Natural killer cell (primary cell): ENCODE results near the gene BCL2. TPM values are rescaled to one million over a fixed set of nuclear protein-coding genes. Genes with fewer than 3 reads are reported as not detected.

ENCODE experiments used
- ATAC-seq, 3 donors: fragments of 150-1000 bp in 2 of 3; fragments of 200-7000 bp in 1 of 3; cut with Tn5 transposase; 1 replicate in 1 of 3; 2 replicates in 2 of 3; pipeline ENCODE4 v1.10.0; 2021; ENCODE audit warnings: mild to moderate bottlenecking in 2 of 3, moderate library complexity in 2 of 3
- DNase-seq, 2 donors: peaks; one replicate each; pipeline versions ENCODE4 v3.0.0 to v3.0.0-alpha.2; 2013 to 2021; ENCODE audit warnings: mixed read lengths in 1 of 2
- H3K27ac ChIP-seq: one replicate; pipeline ENCODE4 v1.5.1; 2013; ENCODE audit warnings: mild to moderate bottlenecking, low read length
- H3K27me3 ChIP-seq: one replicate; pipeline ENCODE4 v1.6.1; 2013; ENCODE audit warnings: low read length; ENCODE audit not compliant: control insufficient read depth, insufficient read depth
- H3K36me3 ChIP-seq: one replicate; pipeline ENCODE4 v1.6.1; 2013; ENCODE audit warnings: low read length; ENCODE audit not compliant: control insufficient read depth, insufficient read depth
- H3K4me1 ChIP-seq: one replicate; pipeline ENCODE4 v1.6.1; 2013; ENCODE audit warnings: low read length; ENCODE audit not compliant: control insufficient read depth, insufficient read depth
- H3K4me3 ChIP-seq: one replicate; pipeline ENCODE4 v1.5.1; 2013; ENCODE audit warnings: low read length
- H3K9me3 ChIP-seq: one replicate; pipeline ENCODE4 v1.6.1; 2013; ENCODE audit warnings: low read length; ENCODE audit not compliant: control insufficient read depth, insufficient read depth
- H3K27ac Mint-ChIP-seq, 2 donors: one replicate each; pipeline ENCODE4 v1.8.0; 2022; ENCODE audit warnings: mild to moderate bottlenecking in 2 of 2, mixed read lengths in 2 of 2, moderate library complexity in 1 of 2
- H3K27me3 Mint-ChIP-seq, 2 donors: one replicate each; pipeline ENCODE4 v1.8.0; 2022; ENCODE audit warnings: low read depth in 2 of 2, mixed read lengths in 2 of 2
- H3K36me3 Mint-ChIP-seq: one replicate; pipeline ENCODE4 v1.8.0; 2022; ENCODE audit warnings: mixed read lengths
- H3K4me1 Mint-ChIP-seq, 2 donors: one replicate each; pipeline ENCODE4 v1.8.0; 2022; ENCODE audit warnings: mixed read lengths in 2 of 2
- H3K4me3 Mint-ChIP-seq: one replicate; pipeline ENCODE4 v1.8.0; 2022; ENCODE audit warnings: mild to moderate bottlenecking, moderate library complexity, mixed read lengths
- H3K9me3 Mint-ChIP-seq, 2 donors: one replicate each; pipeline ENCODE4 v1.8.0; 2022; ENCODE audit warnings: mixed read lengths in 2 of 2
- WGBS: methylation state at CpG from one replicate; pipeline ENCODE4 v1.1.7; 2013; ENCODE audit warnings: missing lambda C conversion rate; ENCODE audit not compliant: insufficient coverage; 5-methylcytosine and 5-hydroxymethylcytosine counted together
- intact Hi-C: fragments of 100-400 bp; cut with micrococcal nuclease; formaldehyde crosslinking; loops from one replicate; pipeline ENCODE4 v1.14.2; 2022
- total RNA-seq, 4 donors: library from RNA; stranded (reverse); fragments of 120-200 nt in 1 of 4; gene quantifications; one replicate each; pipeline versions ENCODE4 v1.2.3 to v1.2.4, GENCODE V29; 2013 to 2022
- TF ChIP-seq, protein P1 (sequence below): fragments of 200-600 bp; IDR thresholded peaks from one replicate; pipeline ENCODE4 v1.8.0; 2022; ENCODE audit warnings: antibody characterized with exemption

BCL2 gene
- total RNA-seq, 3 donors from 2014 or later (not counting 1 experiment from before 2014, with no cell fraction given), result 28.2 to 64.2 (median 33.4) TPM

DNA sequence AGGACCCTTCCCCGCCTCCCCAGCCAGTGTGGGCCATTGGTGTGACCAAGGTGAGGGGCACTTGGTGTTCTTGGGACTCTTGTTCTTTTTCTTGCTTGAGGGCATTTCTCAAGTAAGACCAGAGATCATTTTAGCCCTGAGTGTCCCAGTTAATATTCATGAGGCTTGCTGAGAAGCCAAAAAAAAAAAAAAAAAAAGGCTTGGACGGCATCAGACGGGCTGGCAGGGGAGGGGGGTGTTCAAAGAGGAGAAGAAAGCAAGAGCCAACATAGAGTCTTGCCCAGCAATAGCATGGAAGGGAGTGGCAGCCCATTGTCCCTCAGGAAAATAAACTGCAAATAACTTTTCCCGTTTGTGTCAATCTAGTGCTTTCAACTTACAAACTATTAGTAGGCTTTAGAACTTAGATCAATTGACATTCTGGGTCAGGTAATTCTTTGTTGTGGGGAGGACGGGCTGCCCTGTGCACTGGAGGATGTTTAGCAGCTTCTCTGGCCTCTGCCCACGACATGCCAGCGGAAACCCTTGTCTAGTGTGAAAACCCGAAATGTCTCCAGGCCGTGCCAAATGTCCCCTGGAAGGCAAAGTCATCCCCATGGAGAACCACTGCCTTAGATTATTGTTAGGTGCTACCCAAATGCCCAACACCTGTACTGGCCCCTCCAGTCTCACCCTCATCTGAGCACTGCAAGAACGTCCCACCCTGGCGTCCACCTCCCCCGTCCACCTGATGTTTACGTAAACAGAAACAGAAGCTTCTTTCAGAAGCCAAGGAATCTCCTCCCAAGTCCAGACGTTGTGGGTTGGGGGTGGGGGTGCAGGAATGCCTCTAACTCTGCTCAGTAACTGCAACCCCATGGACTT lies 163.4 kb downstream of the BCL2 start:
- peak overlapping the region; percentile 95 to 96 for H3K27ac Mint-ChIP-seq
- peak; percentile 19 to 46 for DNase-seq
- H3K4me1 Mint-ChIP-seq, result peaks cover 62 to 70% of the 10 kb centered on the region in 2 donors
- ATAC-seq, result no peak
- peaks cover 0 to 2% of the 10 kb centered on the region in 2 donors for H3K9me3 Mint-ChIP-seq
- TF ChIP-seq, protein P1, sequence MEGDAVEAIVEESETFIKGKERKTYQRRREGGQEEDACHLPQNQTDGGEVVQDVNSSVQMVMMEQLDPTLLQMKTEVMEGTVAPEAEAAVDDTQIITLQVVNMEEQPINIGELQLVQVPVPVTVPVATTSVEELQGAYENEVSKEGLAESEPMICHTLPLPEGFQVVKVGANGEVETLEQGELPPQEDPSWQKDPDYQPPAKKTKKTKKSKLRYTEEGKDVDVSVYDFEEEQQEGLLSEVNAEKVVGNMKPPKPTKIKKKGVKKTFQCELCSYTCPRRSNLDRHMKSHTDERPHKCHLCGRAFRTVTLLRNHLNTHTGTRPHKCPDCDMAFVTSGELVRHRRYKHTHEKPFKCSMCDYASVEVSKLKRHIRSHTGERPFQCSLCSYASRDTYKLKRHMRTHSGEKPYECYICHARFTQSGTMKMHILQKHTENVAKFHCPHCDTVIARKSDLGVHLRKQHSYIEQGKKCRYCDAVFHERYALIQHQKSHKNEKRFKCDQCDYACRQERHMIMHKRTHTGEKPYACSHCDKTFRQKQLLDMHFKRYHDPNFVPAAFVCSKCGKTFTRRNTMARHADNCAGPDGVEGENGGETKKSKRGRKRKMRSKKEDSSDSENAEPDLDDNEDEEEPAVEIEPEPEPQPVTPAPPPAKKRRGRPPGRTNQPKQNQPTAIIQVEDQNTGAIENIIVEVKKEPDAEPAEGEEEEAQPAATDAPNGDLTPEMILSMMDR, result no peak
- peaks cover 82% of the 10 kb centered on the region for H3K4me1 ChIP-seq
- no peaks in the 10 kb centered on the region for H3K27me3 Mint-ChIP-seq
- H3K9me3 ChIP-seq, result no peaks in the 10 kb centered on the region
- no peaks in the 10 kb centered on the region for H3K36me3 ChIP-seq
- H3K27ac ChIP-seq, result peak overlapping the region; percentile 82
- WGBS, result 41% methylated on average over 10 of the region's 14 CpGs
- H3K27me3 ChIP-seq, result no peaks in the 10 kb centered on the region
- H3K36me3 Mint-ChIP-seq, result no peaks in the 10 kb centered on the region
- H3K4me3 ChIP-seq, result peak overlapping the region; percentile 44
- peak overlapping the region; percentile 82 for H3K4me3 Mint-ChIP-seq
- intact Hi-C loops, result loop anchor here (1.0 to 2.0 kb wide), 4 partner anchors 17 to 208 kb away; partner anchors contain the start of gene BCL2

DNA sequence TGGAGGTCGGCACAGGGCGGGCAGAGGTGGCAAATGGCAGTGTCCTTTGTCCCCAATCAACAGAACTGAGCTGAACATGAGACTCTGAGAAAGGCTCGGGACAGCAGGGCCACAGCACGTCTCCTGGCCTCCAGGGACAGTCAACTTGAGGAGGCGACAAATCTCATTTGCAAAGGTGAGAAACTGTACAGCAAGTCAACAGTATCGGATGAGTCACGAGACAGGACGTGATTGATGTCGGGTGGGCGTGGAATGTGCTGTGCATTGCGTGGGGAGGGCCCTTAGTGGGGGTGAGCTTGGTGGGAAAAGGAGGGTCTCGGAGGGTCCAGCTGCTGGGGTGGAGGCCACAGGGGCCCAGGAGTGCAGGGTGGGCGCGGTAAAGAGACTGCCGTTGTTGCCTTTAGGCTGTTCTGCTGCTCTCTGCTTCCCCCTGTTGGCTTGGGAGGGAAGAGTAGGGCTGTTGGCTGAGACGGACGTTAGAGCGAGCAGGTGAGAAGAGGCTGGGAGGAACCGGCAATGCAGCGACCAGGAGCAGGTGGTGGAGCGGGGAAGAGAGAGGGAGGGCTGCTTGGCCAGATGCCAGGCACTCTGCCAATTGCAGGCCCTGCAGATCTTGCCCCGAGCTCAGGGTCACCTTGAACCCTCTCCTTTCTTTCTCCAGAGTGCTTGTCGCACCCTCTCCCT lies 164.3 kb downstream of the BCL2 start:
- Histone ChIP-seq H3K27ac (peak overlapping the region; percentile 82), H3K27me3 (no peaks in the 10 kb centered on the region), H3K4me3 (peak overlapping the region; percentile 44), H3K9me3 (no peaks in the 10 kb centered on the region), H3K4me1 (peaks cover 74% of the 10 kb centered on the region), H3K36me3 (no peaks in the 10 kb centered on the region)
- 8% methylated on average over 23 of the region's 23 CpGs for WGBS
- H3K27me3 Mint-ChIP-seq, result no peaks in the 10 kb centered on the region
- no peaks in the 10 kb centered on the region for H3K36me3 Mint-ChIP-seq
- TF ChIP-seq, protein P1, result peak; percentile 92
- peak; percentile 87 to 93 (median 87) for ATAC-seq
- H3K4me1 Mint-ChIP-seq, result peaks cover 58 to 69% of the 10 kb centered on the region in 2 donors
- peak overlapping the region; percentile 82 for H3K4me3 Mint-ChIP-seq
- peak; percentile 77 to 90 for DNase-seq
- peak overlapping the region; percentile 95 to 96 for H3K27ac Mint-ChIP-seq
- no peaks in the 10 kb centered on the region for H3K9me3 Mint-ChIP-seq
- intact Hi-C loops, result loop anchor here (1.0 to 2.0 kb wide), 4 partner anchors 17 to 209 kb away; partner anchors contain the start of gene BCL2

DNA sequence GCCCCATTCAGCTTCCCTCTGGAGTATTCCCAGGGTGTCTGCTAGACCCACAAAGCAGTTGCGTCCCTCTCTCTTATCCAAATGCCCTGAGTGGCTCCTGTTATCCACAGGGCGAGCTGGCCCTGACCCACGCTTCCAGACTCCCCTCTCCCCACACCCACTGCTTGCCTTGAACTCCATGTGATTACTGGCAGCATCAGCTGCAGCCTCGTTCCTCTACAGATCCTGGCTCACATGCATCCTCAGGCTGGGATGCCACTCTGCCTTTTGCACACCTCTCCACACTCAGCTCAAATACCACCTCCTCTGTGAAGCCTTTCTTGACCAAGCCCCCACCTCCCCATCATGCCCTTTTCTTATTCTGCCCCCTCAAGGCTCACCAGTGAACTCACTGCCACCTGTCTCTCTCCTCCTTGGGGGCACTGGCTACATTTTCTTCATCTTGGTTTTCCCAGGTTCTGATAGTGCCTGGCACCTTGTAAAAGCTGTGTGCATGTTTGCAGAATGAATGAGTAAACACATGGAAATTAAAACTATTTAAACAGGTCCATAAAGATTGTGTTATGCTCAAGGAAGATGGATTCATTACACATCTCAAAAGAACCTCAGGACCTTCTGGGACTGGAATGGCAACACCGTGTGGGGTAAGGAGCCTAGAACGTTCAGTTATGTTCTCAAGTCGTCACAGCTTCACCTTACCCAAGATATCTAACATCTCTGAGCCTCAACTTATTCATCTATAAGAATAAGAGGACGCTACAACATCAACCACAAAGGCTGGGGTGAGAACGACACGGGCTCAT lies 165.0 kb downstream of the BCL2 start:
- 57% methylated on average over 10 of the region's 10 CpGs for WGBS
- TF ChIP-seq, protein P1, result no peak
- Histone ChIP-seq H3K9me3 (no peaks in the 10 kb centered on the region), H3K4me1 (peaks cover 66% of the 10 kb centered on the region), H3K27ac (peak overlapping the region; percentile 82), H3K36me3 (no peaks in the 10 kb centered on the region), H3K4me3 (peak overlapping the region; percentile 44), H3K27me3 (no peaks in the 10 kb centered on the region)
- no peak for ATAC-seq
- Mint-ChIP-seq H3K36me3 (no peaks in the 10 kb centered on the region), H3K4me1 (peaks cover 53 to 61% of the 10 kb centered on the region in 2 donors), H3K27ac (peak overlapping the region; percentile 95 to 96), H3K9me3 (no peaks in the 10 kb centered on the region), H3K4me3 (peak overlapping the region; percentile 82), H3K27me3 (no peaks in the 10 kb centered on the region)
- DNase-seq, result no peak
- intact Hi-C loops, result loop anchor here (1.0 to 2.0 kb wide), 4 partner anchors 16 to 210 kb away; partner anchors contain the start of gene BCL2
